ENCODE data around the gene MTUS2.

MTUS2 gene

GRCh38 chr13:29175250-29175873, 355.2 kb downstream of the MTUS2 start:
- DNase-seq = no peak
- TF ChIP-seq CTCF (IDR thresholded peaks at IDR 0.05; ENCODE audit: low read depth, low read length) = no peak
- Histone ChIP-seq H3K9me3 (no peaks in the 10 kb centered on the region), H3K36me3 (no peaks in the 10 kb centered on the region), H3K4me3 (ENCODE audit: low read depth, low read length) (no peak overlapping the region), H3K4me1 (no peaks in the 10 kb centered on the region), H3K27me3 (peaks cover 7% of the 10 kb centered on the region)

GRCh38 chr13:29180055-29180454, 359.9 kb downstream of the MTUS2 start:
- H3K9me3 ChIP-seq = no peaks in the 10 kb centered on the region
- peaks cover 18% of the 10 kb centered on the region for H3K27me3 ChIP-seq
- H3K36me3 ChIP-seq = no peaks in the 10 kb centered on the region
- TF ChIP-seq CTCF (IDR thresholded peaks at IDR 0.05; ENCODE audit: low read depth, low read length) = no peak
- no peak overlapping the region for H3K4me3 ChIP-seq (ENCODE audit: low read depth, low read length)
- no peak for DNase-seq
- H3K4me1 ChIP-seq = no peaks in the 10 kb centered on the region

- peaks cover 15% of the 10 kb centered on the region for H3K27me3 ChIP-seq
- H3K36me3 ChIP-seq = no peaks in the 10 kb centered on the region
- H3K4me1 ChIP-seq = no peaks in the 10 kb centered on the region
- DNase-seq = no peak
- no peak for TF ChIP-seq CTCF (IDR thresholded peaks at IDR 0.05; ENCODE audit: low read depth, low read length)
- H3K9me3 ChIP-seq = no peaks in the 10 kb centered on the region
- H3K4me3 ChIP-seq (ENCODE audit: low read depth, low read length) = no peak overlapping the region
Observed at GRCh38 chr13:29182216-29182615, 362.1 kb downstream of the MTUS2 start.

- Histone ChIP-seq H3K27me3 (peaks cover 11% of the 10 kb centered on the region), H3K9me3 (no peaks in the 10 kb centered on the region), H3K36me3 (no peaks in the 10 kb centered on the region), H3K4me1 (no peaks in the 10 kb centered on the region), H3K4me3 (ENCODE audit: low read depth, low read length) (no peak overlapping the region)
- DNase-seq = no peak
- TF ChIP-seq CTCF (IDR thresholded peaks at IDR 0.05; ENCODE audit: low read depth, low read length) = no peak
Observed at GRCh38 chr13:29185926-29186325, 365.8 kb downstream of the MTUS2 start.

GRCh38 chr13:29187584-29187983, 367.4 kb downstream of the MTUS2 start:
- H3K4me3 ChIP-seq (ENCODE audit: low read depth, low read length) = no peak overlapping the region
- peaks cover 5% of the 10 kb centered on the region for H3K27me3 ChIP-seq
- no peak for TF ChIP-seq CTCF (IDR thresholded peaks at IDR 0.05; ENCODE audit: low read depth, low read length)
- no peaks in the 10 kb centered on the region for H3K36me3 ChIP-seq
- no peaks in the 10 kb centered on the region for H3K4me1 ChIP-seq
- H3K9me3 ChIP-seq = no peaks in the 10 kb centered on the region
- DNase-seq = no peak

- Histone ChIP-seq H3K9me3 (no peaks in the 10 kb centered on the region), H3K27me3 (no peaks in the 10 kb centered on the region), H3K4me3 (ENCODE audit: low read depth, low read length) (no peak overlapping the region), H3K4me1 (no peaks in the 10 kb centered on the region), H3K36me3 (no peaks in the 10 kb centered on the region)
- DNase-seq = no peak
- TF ChIP-seq CTCF (IDR thresholded peaks at IDR 0.05; ENCODE audit: low read depth, low read length) = no peak
Observed at GRCh38 chr13:29190298-29190697, 370.2 kb downstream of the MTUS2 start.

Measured in BE2C (cell line).